Measurements from ENCODE around the gene FARP2.

DNA sequence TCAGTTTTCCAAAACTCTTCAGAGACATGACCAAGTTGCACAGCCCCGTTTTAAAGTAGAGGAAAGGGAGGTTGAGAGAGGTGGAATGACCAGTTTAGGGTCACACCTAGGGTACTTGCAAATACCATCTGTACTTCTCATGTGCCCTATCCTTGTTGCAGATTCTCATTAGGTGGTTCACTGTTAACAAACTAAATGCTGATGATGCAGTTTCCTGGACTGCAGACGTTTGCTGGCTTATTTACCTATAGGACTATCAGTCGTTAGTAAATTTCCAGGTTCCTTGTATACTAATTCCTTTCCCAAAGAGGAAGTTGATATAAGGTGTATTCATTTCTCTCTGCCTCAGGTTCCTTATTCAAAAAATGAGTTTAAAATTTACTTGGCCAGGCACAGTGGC, 1.4 kb downstream of the FARP2 start:
- TF ChIP-seq, protein P1, sequence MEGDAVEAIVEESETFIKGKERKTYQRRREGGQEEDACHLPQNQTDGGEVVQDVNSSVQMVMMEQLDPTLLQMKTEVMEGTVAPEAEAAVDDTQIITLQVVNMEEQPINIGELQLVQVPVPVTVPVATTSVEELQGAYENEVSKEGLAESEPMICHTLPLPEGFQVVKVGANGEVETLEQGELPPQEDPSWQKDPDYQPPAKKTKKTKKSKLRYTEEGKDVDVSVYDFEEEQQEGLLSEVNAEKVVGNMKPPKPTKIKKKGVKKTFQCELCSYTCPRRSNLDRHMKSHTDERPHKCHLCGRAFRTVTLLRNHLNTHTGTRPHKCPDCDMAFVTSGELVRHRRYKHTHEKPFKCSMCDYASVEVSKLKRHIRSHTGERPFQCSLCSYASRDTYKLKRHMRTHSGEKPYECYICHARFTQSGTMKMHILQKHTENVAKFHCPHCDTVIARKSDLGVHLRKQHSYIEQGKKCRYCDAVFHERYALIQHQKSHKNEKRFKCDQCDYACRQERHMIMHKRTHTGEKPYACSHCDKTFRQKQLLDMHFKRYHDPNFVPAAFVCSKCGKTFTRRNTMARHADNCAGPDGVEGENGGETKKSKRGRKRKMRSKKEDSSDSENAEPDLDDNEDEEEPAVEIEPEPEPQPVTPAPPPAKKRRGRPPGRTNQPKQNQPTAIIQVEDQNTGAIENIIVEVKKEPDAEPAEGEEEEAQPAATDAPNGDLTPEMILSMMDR (conservative IDR thresholded peaks at IDR 0.05; ENCODE audit: low read depth, low read length) = no peak
- TF ChIP-seq CHD1 (IDR thresholded peaks at IDR 0.05; ENCODE audit: low read depth, low read length) (no peak), FOS (IDR thresholded peaks at IDR 0.05; ENCODE audit: low read depth, low read length) (no peak), POLR2A (IDR thresholded peaks at IDR 0.05; ENCODE audit: low read depth, low read length) (no peak), MAFK (IDR thresholded peaks at IDR 0.05; ENCODE audit: low read depth, low read length) (peak; percentile 98), RFX5 (IDR thresholded peaks at IDR 0.05; ENCODE audit: low read depth, low read length) (no peak), RAD21 (IDR thresholded peaks at IDR 0.05; ENCODE audit: low read length) (no peak), NFE2L2 (IDR thresholded peaks at IDR 0.05; ENCODE audit: low read depth, low read length) (no peak), RCOR1 (IDR thresholded peaks at IDR 0.05; ENCODE audit: insufficient replicate concordance, low read length) (no peak), BHLHE40 (IDR thresholded peaks at IDR 0.05; ENCODE audit: low read depth, low read length) (no peak), MAZ (IDR thresholded peaks at IDR 0.05; ENCODE audit: borderline replicate concordance, low read depth, low read length) (no peak)
- TF ChIP-seq, protein P2, sequence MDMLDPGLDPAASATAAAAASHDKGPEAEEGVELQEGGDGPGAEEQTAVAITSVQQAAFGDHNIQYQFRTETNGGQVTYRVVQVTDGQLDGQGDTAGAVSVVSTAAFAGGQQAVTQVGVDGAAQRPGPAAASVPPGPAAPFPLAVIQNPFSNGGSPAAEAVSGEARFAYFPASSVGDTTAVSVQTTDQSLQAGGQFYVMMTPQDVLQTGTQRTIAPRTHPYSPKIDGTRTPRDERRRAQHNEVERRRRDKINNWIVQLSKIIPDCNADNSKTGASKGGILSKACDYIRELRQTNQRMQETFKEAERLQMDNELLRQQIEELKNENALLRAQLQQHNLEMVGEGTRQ (IDR thresholded peaks at IDR 0.05; ENCODE audit: low read depth, low read length) = no peak

Data from IMR-90 (cell line).